ENCODE measurements around the gene VDR.

VDR gene

DNA sequence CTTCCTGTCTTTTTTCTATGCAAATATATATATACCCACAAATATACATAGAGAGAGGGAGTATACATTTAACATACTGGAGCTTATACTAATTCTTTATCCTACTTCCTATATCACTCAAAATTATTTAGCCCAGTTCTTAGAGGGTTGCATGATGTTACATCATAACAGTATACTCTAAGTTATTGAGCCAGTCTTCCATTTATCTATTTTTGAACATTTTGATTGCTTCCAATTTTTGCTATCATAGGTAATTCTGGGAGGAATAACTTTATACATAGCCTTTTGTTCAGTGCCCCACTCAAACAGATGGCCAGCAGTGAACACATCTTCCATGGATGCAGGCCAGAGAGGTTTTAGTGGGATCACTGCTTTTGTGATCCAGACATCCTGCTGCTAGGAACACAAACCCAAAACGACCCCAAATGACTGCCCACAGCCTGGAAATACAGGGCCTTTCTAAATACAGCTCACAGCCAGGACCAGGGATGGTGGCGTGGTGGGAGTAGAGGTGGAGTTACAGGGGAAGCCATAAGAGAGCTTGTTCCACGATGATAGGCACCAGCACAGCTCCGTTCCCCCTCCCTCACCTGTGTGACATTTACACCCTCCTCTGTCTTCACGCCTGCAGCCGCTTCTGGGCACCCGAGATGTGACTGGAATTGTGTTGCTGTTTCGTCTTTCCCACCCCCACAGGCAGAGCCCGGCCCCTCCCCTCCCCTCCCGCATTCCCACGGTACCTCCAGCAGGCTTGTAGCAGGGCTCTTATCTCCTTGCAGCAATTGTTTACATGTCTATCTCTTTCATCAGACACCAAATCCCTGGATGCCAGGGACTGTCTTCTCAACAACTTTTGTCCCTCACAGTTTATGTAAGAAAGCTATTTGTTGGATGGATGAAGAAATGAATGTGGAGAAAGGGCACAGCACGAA lies 54.4 kb downstream of the VDR start:
- no peak overlapping the region for H3K9ac ChIP-seq (ENCODE audit: low read length)
- TF ChIP-seq, protein P1, sequence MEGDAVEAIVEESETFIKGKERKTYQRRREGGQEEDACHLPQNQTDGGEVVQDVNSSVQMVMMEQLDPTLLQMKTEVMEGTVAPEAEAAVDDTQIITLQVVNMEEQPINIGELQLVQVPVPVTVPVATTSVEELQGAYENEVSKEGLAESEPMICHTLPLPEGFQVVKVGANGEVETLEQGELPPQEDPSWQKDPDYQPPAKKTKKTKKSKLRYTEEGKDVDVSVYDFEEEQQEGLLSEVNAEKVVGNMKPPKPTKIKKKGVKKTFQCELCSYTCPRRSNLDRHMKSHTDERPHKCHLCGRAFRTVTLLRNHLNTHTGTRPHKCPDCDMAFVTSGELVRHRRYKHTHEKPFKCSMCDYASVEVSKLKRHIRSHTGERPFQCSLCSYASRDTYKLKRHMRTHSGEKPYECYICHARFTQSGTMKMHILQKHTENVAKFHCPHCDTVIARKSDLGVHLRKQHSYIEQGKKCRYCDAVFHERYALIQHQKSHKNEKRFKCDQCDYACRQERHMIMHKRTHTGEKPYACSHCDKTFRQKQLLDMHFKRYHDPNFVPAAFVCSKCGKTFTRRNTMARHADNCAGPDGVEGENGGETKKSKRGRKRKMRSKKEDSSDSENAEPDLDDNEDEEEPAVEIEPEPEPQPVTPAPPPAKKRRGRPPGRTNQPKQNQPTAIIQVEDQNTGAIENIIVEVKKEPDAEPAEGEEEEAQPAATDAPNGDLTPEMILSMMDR (IDR thresholded peaks at IDR 0.05; ENCODE audit: low read length) = no peak
- TF ChIP-seq EZH2phosphoT487 (IDR thresholded peaks at IDR 0.05; ENCODE audit: low read length) (no peak), EZH2 (optimal IDR thresholded peaks at IDR 0.05; ENCODE audit: low read depth, low read length) (no peak)
- no peak overlapping the region for H3K27ac ChIP-seq (ENCODE audit: low read length)
- no peaks in the 10 kb centered on the region for H3K9me2 ChIP-seq (replicated peaks; ENCODE audit: insufficient read depth, low read length)
- no peak overlapping the region for H3K4me2 ChIP-seq (ENCODE audit: low read depth, low read length)
- H3K9me3 ChIP-seq (replicated peaks; ENCODE audit: insufficient read depth, low read length) = no peaks in the 10 kb centered on the region
- no peak overlapping the region for H3K4me3 ChIP-seq (ENCODE audit: low read length)
- H3K4me1 ChIP-seq (ENCODE audit: low read length) = 0 out of 2 replicates have a peak, but pooled peaks cover 10% of the 10 kb centered on the region
- no peaks in the 10 kb centered on the region for H3F3A ChIP-seq (ENCODE audit: insufficient read depth, low read length)
- H2AFZ ChIP-seq (ENCODE audit: low read length) = no peak overlapping the region
- H3K36me3 ChIP-seq (replicated peaks; ENCODE audit: insufficient read depth, low read length) = peaks cover 5% of the 10 kb centered on the region; the same call in 1 of the 2 replicates
- no peaks in the 10 kb centered on the region for H3K79me2 ChIP-seq (ENCODE audit: low read length)
- DNase-seq = no peak
- H4K20me1 ChIP-seq (ENCODE audit: insufficient read depth, low read length) = no peaks in the 10 kb centered on the region
- no peaks in the 10 kb centered on the region for H3K27me3 ChIP-seq (replicated peaks; ENCODE audit: insufficient read depth, low read length)

DNA sequence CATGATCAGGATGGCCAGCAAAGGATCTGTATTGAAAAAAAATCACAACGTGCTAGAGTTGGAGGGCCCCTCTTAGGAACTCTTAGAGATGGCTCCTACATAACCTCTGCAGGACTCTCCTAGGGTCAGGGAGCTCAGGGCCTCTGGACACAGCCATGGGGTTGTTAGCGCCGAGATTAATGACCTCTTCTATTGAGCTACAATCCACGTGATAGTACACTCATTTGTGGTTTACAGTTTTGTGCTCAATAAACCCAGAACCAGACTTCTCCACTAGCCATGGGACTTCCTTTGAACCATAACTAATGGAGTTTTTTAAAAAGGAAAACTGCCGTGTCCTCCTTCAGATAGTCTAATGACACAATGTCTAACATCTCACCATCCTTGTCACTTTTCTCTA lies 55.5 kb downstream of the VDR start:
- Histone ChIP-seq H3K79me2 (ENCODE audit: low read length) (no peaks in the 10 kb centered on the region), H4K20me1 (ENCODE audit: insufficient read depth, low read length) (no peaks in the 10 kb centered on the region), H3F3A (ENCODE audit: insufficient read depth, low read length) (no peaks in the 10 kb centered on the region), H3K27me3 (replicated peaks; ENCODE audit: insufficient read depth, low read length) (no peaks in the 10 kb centered on the region), H3K9ac (ENCODE audit: low read length) (no peak overlapping the region), H2AFZ (ENCODE audit: low read length) (no peak overlapping the region), H3K4me3 (ENCODE audit: low read length) (no peak overlapping the region), H3K9me2 (replicated peaks; ENCODE audit: insufficient read depth, low read length) (no peaks in the 10 kb centered on the region), H3K9me3 (replicated peaks; ENCODE audit: insufficient read depth, low read length) (no peaks in the 10 kb centered on the region), H3K36me3 (replicated peaks; ENCODE audit: insufficient read depth, low read length) (no peaks in the 10 kb centered on the region; the same call in 1 of the 2 replicates), H3K4me2 (ENCODE audit: low read depth, low read length) (no peak overlapping the region), H3K27ac (ENCODE audit: low read length) (no peak overlapping the region), H3K4me1 (ENCODE audit: low read length) (0 out of 2 replicates have a peak, but pooled peaks cover 10% of the 10 kb centered on the region)
- TF ChIP-seq EZH2 (optimal IDR thresholded peaks at IDR 0.05; ENCODE audit: low read depth, low read length) (no peak), EZH2phosphoT487 (IDR thresholded peaks at IDR 0.05; ENCODE audit: low read length) (no peak)
- TF ChIP-seq, protein P1 (IDR thresholded peaks at IDR 0.05; ENCODE audit: low read length) = no peak
- DNase-seq = no peak

GRCh38 chr12:47848853-47849252 lies 55.9 kb downstream of the VDR start:
- H3K9me2 ChIP-seq (replicated peaks; ENCODE audit: insufficient read depth, low read length) = no peaks in the 10 kb centered on the region
- no peaks in the 10 kb centered on the region for H3K9me3 ChIP-seq (replicated peaks; ENCODE audit: insufficient read depth, low read length)
- no peak overlapping the region for H2AFZ ChIP-seq (ENCODE audit: low read length)

More at GRCh38 chr12:47848853-47849252, 55.9 kb downstream of the VDR start:
- no peak overlapping the region for H3K9ac ChIP-seq (ENCODE audit: low read length)
- no peaks in the 10 kb centered on the region for H3K79me2 ChIP-seq (ENCODE audit: low read length)
- no peak overlapping the region for H3K27ac ChIP-seq (ENCODE audit: low read length)
- no peak overlapping the region for H3K4me2 ChIP-seq (ENCODE audit: low read depth, low read length)
- no peak for DNase-seq
- no peaks in the 10 kb centered on the region; the same call in 1 of the 2 replicates for H3K36me3 ChIP-seq (replicated peaks; ENCODE audit: insufficient read depth, low read length)
- H3K4me1 ChIP-seq (ENCODE audit: low read length) = 0 out of 2 replicates have a peak, but pooled peaks cover 10% of the 10 kb centered on the region
- no peaks in the 10 kb centered on the region for H3K27me3 ChIP-seq (replicated peaks; ENCODE audit: insufficient read depth, low read length)
- no peaks in the 10 kb centered on the region for H4K20me1 ChIP-seq (ENCODE audit: insufficient read depth, low read length)
- no peak overlapping the region for H3K4me3 ChIP-seq (ENCODE audit: low read length)
- no peaks in the 10 kb centered on the region for H3F3A ChIP-seq (ENCODE audit: insufficient read depth, low read length)
- TF ChIP-seq EZH2 (optimal IDR thresholded peaks at IDR 0.05; ENCODE audit: low read depth, low read length) = no peak
- TF ChIP-seq EZH2phosphoT487 (IDR thresholded peaks at IDR 0.05; ENCODE audit: low read length) = no peak
- TF ChIP-seq, protein P1 (IDR thresholded peaks at IDR 0.05; ENCODE audit: low read length) = no peak
